ENCODE measurements around the gene TNS1. TPM values are rescaled to one million over a fixed set of nuclear protein-coding genes. Genes with fewer than 3 reads are reported as not detected.

The TNS1 gene
- total RNA-seq, 3 donors from 2014 or later (not counting 1 experiment from before 2014, with no cell fraction given), result 1.1 to 3.0 (median 2.1) TPM

- no peak overlapping the region for H3K27ac ChIP-seq (ENCODE audit: low read length)
- no peak overlapping the region for H3K4me3 ChIP-seq (ENCODE audit: low read length)
- ATAC-seq (no peak), DNase-seq (no peak)
- H3K4me1 ChIP-seq (ENCODE audit: control insufficient read depth, insufficient read depth, low read length), result no peaks in the 10 kb centered on the region
- intact Hi-C loops (cut with micrococcal nuclease), result no loop called here
- Mint-ChIP-seq H3K27ac (no peak overlapping the region), H3K9me3 (no peaks in the 10 kb centered on the region), H3K27me3 (ENCODE audit: low read depth in 2 of 2) (peaks cover 0 to 6% of the 10 kb centered on the region in 2 donors), H3K4me3 (no peak overlapping the region), H3K4me1 (no peaks in the 10 kb centered on the region), H3K36me3 (no peaks in the 10 kb centered on the region)
- 73% methylated on average over 10 of the region's 10 CpGs for WGBS (ENCODE audit: insufficient coverage)
- H3K9me3 ChIP-seq (ENCODE audit: control insufficient read depth, insufficient read depth, low read length), result no peaks in the 10 kb centered on the region
- no peak for TF ChIP-seq CTCF (IDR thresholded peaks at IDR 0.05)
- no peaks in the 10 kb centered on the region for H3K36me3 ChIP-seq (ENCODE audit: control insufficient read depth, insufficient read depth, low read length)
- H3K27me3 ChIP-seq (ENCODE audit: control insufficient read depth, insufficient read depth, low read length), result no peaks in the 10 kb centered on the region
Observed at GRCh38 chr2:217831306-217831705, 171.5 kb downstream of the TNS1 start.

GRCh38 chr2:217830807-217831206 is 172.0 kb downstream of the TNS1 start:
- ATAC-seq (no peak), DNase-seq (no peak)
- no peaks in the 10 kb centered on the region for H3K4me1 ChIP-seq (ENCODE audit: control insufficient read depth, insufficient read depth, low read length)
- no peak for TF ChIP-seq CTCF (IDR thresholded peaks at IDR 0.05)
- WGBS (ENCODE audit: insufficient coverage), result 84% methylated on average over 6 of the region's 6 CpGs
- Mint-ChIP-seq H3K9me3 (no peaks in the 10 kb centered on the region), H3K4me3 (no peak overlapping the region), H3K4me1 (no peaks in the 10 kb centered on the region), H3K27ac (no peak overlapping the region), H3K27me3 (ENCODE audit: low read depth in 2 of 2) (peaks cover 0 to 6% of the 10 kb centered on the region in 2 donors), H3K36me3 (no peaks in the 10 kb centered on the region)
- no peaks in the 10 kb centered on the region for H3K27me3 ChIP-seq (ENCODE audit: control insufficient read depth, insufficient read depth, low read length)
- no peak overlapping the region for H3K27ac ChIP-seq (ENCODE audit: low read length)
- H3K36me3 ChIP-seq (ENCODE audit: control insufficient read depth, insufficient read depth, low read length), result no peaks in the 10 kb centered on the region
- H3K9me3 ChIP-seq (ENCODE audit: control insufficient read depth, insufficient read depth, low read length), result no peaks in the 10 kb centered on the region
- no peak overlapping the region for H3K4me3 ChIP-seq (ENCODE audit: low read length)
- intact Hi-C loops (cut with micrococcal nuclease), result no loop called here

GRCh38 chr2:217830061-217830460 is 172.7 kb downstream of the TNS1 start:
- intact Hi-C loops (cut with micrococcal nuclease), result no loop called here
- Mint-ChIP-seq H3K4me1 (no peaks in the 10 kb centered on the region), H3K27me3 (ENCODE audit: low read depth in 2 of 2) (peaks cover 0 to 6% of the 10 kb centered on the region in 2 donors), H3K27ac (no peak overlapping the region), H3K4me3 (no peak overlapping the region), H3K9me3 (no peaks in the 10 kb centered on the region), H3K36me3 (no peaks in the 10 kb centered on the region)
- H3K27me3 ChIP-seq (ENCODE audit: control insufficient read depth, insufficient read depth, low read length), result no peaks in the 10 kb centered on the region
- ATAC-seq (no peak), DNase-seq (no peak)
- no peak overlapping the region for H3K4me3 ChIP-seq (ENCODE audit: low read length)
- H3K27ac ChIP-seq (ENCODE audit: low read length), result no peak overlapping the region
- no peaks in the 10 kb centered on the region for H3K36me3 ChIP-seq (ENCODE audit: control insufficient read depth, insufficient read depth, low read length)
- H3K4me1 ChIP-seq (ENCODE audit: control insufficient read depth, insufficient read depth, low read length), result no peaks in the 10 kb centered on the region
- no peak for TF ChIP-seq CTCF (IDR thresholded peaks at IDR 0.05)
- H3K9me3 ChIP-seq (ENCODE audit: control insufficient read depth, insufficient read depth, low read length), result no peaks in the 10 kb centered on the region
- 90% methylated on average over 9 of the region's 9 CpGs for WGBS (ENCODE audit: insufficient coverage)

- DNase-seq, result no peak
- Histone ChIP-seq H3K27me3 (ENCODE audit: control insufficient read depth, insufficient read depth, low read length) (no peaks in the 10 kb centered on the region), H3K4me1 (ENCODE audit: control insufficient read depth, insufficient read depth, low read length) (no peaks in the 10 kb centered on the region), H3K36me3 (ENCODE audit: control insufficient read depth, insufficient read depth, low read length) (no peaks in the 10 kb centered on the region), H3K9me3 (ENCODE audit: control insufficient read depth, insufficient read depth, low read length) (no peaks in the 10 kb centered on the region), H3K27ac (ENCODE audit: low read length) (no peak overlapping the region), H3K4me3 (ENCODE audit: low read length) (no peak overlapping the region)
- no peak for ATAC-seq
- no peak for TF ChIP-seq CTCF (IDR thresholded peaks at IDR 0.05)
- H3K27me3 Mint-ChIP-seq (ENCODE audit: low read depth in 2 of 2), result peaks cover 0 to 6% of the 10 kb centered on the region in 2 donors
- 72% methylated on average over 8 of the region's 8 CpGs for WGBS (ENCODE audit: insufficient coverage)
- no peaks in the 10 kb centered on the region for H3K9me3 Mint-ChIP-seq
- intact Hi-C loops (cut with micrococcal nuclease), result no loop called here
- no peaks in the 10 kb centered on the region for H3K36me3 Mint-ChIP-seq
- no peak overlapping the region for H3K4me3 Mint-ChIP-seq
- no peaks in the 10 kb centered on the region for H3K4me1 Mint-ChIP-seq
- no peak overlapping the region for H3K27ac Mint-ChIP-seq
Observed at GRCh38 chr2:217829420-217829819, 173.4 kb downstream of the TNS1 start.
